OCI-LY7 (cell line): ENCODE results near the gene LRAT. TPM values are rescaled to one million over a fixed set of nuclear protein-coding genes. Genes with fewer than 3 reads are reported as not detected.
A peak's percentile ranks its signal among the peaks of the same experiment; 100 is the strongest.

ENCODE experiments used
- BruUV-seq: library from RNA; stranded (reverse); fragments of 400-500 nt; replicated peaks from 2 replicates; lab custom pipeline; 2021; lab: Mats Ljungman, UMichigan
- CTCF ChIA-PET: fragments of 300-600 bp; sonication (Branson Sonifier 250); formaldehyde crosslinking; loops from one replicate; lab custom pipeline; 2022; ENCODE audit warnings: antibody characterized with exemption; ENCODE audit not compliant: unreplicated experiment; lab: Charles Lee
- POLR2A ChIA-PET: fragments of 300-600 bp; sonication (Branson Sonifier 250); formaldehyde crosslinking; loops from one replicate; lab custom pipeline; 2022; ENCODE audit warnings: antibody characterized with exemption; lab: Charles Lee
- DNase-seq: peaks from one replicate; pipeline ENCODE4 v3.0.0-alpha.2; 2015; ENCODE audit warnings: low spot score
- H2AFZ ChIP-seq: fragments of 200-600 bp; sonication (generic), shearing (Covaris generic); 2 replicates; pipeline ENCODE4 v1.6.1; 2014; ENCODE audit warnings: mild to moderate bottlenecking, antibody characterized with exemption, low read length, moderate library complexity
- H3K27ac ChIP-seq: fragments of 200-600 bp; sonication (generic); 2 replicates; pipeline ENCODE4 v1.5.1; 2014; ENCODE audit warnings: mixed run types, low read depth, mild to moderate bottlenecking, moderate library complexity, low read length, inconsistent platforms; ENCODE audit not compliant: poor library complexity, severe bottlenecking
- H3K36me3 ChIP-seq: fragments of 200-600 bp; sonication (generic); 2 replicates; pipeline ENCODE4 v1.6.1; 2014; ENCODE audit warnings: mild to moderate bottlenecking, antibody characterized with exemption, low read length, moderate library complexity, mixed read lengths; ENCODE audit not compliant: insufficient read depth
- H3K4me1 ChIP-seq: fragments of 200-600 bp; sonication (generic); 2 replicates; pipeline ENCODE4 v1.5.1; 2014; ENCODE audit warnings: mild to moderate bottlenecking, low read length; ENCODE audit not compliant: insufficient read depth, poor library complexity, severe bottlenecking
- H3K4me2 ChIP-seq: fragments of 200-600 bp; sonication (generic); 2 replicates; pipeline ENCODE4 v1.6.1; 2014; ENCODE audit warnings: mild to moderate bottlenecking, low read length
- H3K4me3 ChIP-seq: fragments of 200-600 bp; sonication (generic); 2 replicates; pipeline ENCODE4 v1.5.1; 2014; ENCODE audit warnings: mild to moderate bottlenecking, low read depth, low read length; ENCODE audit not compliant: poor library complexity, severe bottlenecking
- H3K79me2 ChIP-seq: fragments of 200-600 bp; sonication (generic); 2 replicates; pipeline ENCODE4 v1.6.1; 2016; ENCODE audit warnings: low read depth, mild to moderate bottlenecking, low read length, moderate library complexity, mixed read lengths; ENCODE audit not compliant: insufficient read depth
- H3K9me2 ChIP-seq: fragments of 200-600 bp; sonication (generic); 2 replicates; pipeline ENCODE4 v1.6.1; 2016; ENCODE audit warnings: mild to moderate bottlenecking, low read length, mixed read lengths; ENCODE audit not compliant: insufficient read depth
- H3K9me3 ChIP-seq: fragments of 200-600 bp; sonication (generic); 2 replicates; pipeline ENCODE4 v1.6.1; 2014; ENCODE audit warnings: mild to moderate bottlenecking, mixed run types, low read length, mixed read lengths
- H4K20me1 ChIP-seq: fragments of 200-600 bp; sonication (generic); 2 replicates; pipeline ENCODE4 v1.6.1; 2014; ENCODE audit warnings: mild to moderate bottlenecking, antibody characterized with exemption, low read length, moderate library complexity, mixed read lengths; ENCODE audit not compliant: insufficient read depth
- EZH2phosphoT487 ChIP-seq: fragments of 200-600 bp; sonication (generic); IDR thresholded peaks from 2 replicates; pipeline ENCODE4 v1.6.1; 2018; ENCODE audit warnings: low read depth, borderline replicate concordance, mild to moderate bottlenecking, mixed run types, antibody characterized with exemption, low read length, moderate library complexity, mixed read lengths
- intact Hi-C: fragments of 100-400 bp; cut with micrococcal nuclease; formaldehyde crosslinking; loops from one replicate; pipeline ENCODE4 v1.10.0; 2022; ENCODE audit not compliant: unreplicated experiment
- small RNA-seq: library from RNA; depleted of rRNA; stranded (forward); fragments of <200 nt; gene quantifications from one replicate; pipeline ENCODE3, GENCODE V24; 2014
- total RNA-seq, 2 experiments: library from RNA; depleted of rRNA in 1 of 2; stranded (reverse); fragments of >200 nt in 1 of 2; shearing (Covaris generic) in 1 of 2; gene quantifications; 2 replicates each; pipeline ENCODE4 v1.2.3, GENCODE V29; 2014 to 2022
- TF ChIP-seq, protein P1 (sequence below): fragments of 200-600 bp; sonication (generic); conservative IDR thresholded peaks from 2 replicates; pipeline ENCODE4 v1.5.1; 2014; ENCODE audit warnings: mild to moderate bottlenecking, antibody characterized with exemption, low read length, moderate library complexity, mixed read lengths

The LRAT gene
- total RNA-seq, 2 experiments from 2014 or later, result not detected

DNA sequence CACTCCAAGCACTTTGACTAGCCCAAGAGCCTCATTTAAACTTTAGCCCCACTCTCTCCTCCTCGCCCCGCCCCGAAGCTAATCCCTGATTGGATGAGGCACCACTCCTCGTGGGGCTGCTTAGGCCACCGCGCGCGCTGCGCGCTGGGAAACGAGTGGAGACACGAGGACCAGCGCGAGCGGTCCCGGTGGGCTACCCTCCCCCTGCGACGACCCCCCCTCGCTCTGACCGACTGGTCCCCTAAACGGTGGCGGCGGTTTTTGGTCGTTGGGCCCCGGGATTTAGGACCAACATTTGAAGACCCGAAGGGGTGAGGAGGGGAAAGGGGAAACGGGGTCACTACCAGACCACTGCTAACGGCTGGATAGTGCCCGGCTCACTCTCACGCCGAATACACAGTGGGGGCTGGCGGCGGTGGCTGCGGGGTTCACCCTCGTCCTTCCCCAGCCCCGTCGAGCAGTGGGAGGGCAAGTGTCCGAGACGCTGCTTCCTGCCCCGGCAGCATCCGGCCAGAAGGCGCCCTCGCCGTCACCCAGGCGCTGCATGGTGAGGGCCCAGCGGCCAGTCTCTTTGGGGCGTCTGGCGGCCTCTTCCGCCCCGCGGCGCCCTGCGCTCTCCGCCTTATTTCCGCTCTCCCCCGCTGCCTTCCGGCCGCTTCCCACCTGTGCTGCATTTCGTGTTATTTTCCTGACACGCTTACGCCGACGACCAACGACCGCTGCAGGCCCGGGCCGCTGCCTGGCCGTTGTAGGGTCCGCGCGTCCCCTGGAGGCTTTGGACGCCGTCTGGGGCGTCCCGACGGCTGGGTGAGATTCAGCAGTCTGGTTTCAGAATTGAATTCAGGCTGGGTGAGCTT, 37.6 kb downstream of the LRAT start, which contains the start of gene RBM46:
Gene RBM46, plus strand, starts transcription at position 147 of the 857 bp plus-strand sequence. CDS start 15,481 bp downstream, outside the sequence.
- Histone ChIP-seq H2AFZ (no peak within 1 kb of the TSS), H3K4me1 (no peaks in the 10 kb centered on the region), H3K9me3 (no peaks in the 10 kb centered on the region), H3K79me2 (no peaks in the 10 kb centered on the region), H3K36me3 (no peaks in the 10 kb centered on the region), H4K20me1 (no peaks in the 10 kb centered on the region), H3K9me2 (no peaks in the 10 kb centered on the region), H3K27ac (no peak within 1 kb of the TSS), H3K4me2 (no peak within 1 kb of the TSS), H3K4me3 (no peak within 1 kb of the TSS)
- no TSS peak for BruUV-seq
- ChIA-PET CTCF (no interaction called here), POLR2A (interaction anchor here (0.6 kb wide), 1 partner anchor 26 kb away, joined by 3 read pairs; no protein-coding TSS in a partner anchor)
- intact Hi-C loops, result no loop called here
- TF ChIP-seq EZH2phosphoT487, result no peak
- TF ChIP-seq, protein P1, sequence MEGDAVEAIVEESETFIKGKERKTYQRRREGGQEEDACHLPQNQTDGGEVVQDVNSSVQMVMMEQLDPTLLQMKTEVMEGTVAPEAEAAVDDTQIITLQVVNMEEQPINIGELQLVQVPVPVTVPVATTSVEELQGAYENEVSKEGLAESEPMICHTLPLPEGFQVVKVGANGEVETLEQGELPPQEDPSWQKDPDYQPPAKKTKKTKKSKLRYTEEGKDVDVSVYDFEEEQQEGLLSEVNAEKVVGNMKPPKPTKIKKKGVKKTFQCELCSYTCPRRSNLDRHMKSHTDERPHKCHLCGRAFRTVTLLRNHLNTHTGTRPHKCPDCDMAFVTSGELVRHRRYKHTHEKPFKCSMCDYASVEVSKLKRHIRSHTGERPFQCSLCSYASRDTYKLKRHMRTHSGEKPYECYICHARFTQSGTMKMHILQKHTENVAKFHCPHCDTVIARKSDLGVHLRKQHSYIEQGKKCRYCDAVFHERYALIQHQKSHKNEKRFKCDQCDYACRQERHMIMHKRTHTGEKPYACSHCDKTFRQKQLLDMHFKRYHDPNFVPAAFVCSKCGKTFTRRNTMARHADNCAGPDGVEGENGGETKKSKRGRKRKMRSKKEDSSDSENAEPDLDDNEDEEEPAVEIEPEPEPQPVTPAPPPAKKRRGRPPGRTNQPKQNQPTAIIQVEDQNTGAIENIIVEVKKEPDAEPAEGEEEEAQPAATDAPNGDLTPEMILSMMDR, result no peak
- no peak for DNase-seq

DNA sequence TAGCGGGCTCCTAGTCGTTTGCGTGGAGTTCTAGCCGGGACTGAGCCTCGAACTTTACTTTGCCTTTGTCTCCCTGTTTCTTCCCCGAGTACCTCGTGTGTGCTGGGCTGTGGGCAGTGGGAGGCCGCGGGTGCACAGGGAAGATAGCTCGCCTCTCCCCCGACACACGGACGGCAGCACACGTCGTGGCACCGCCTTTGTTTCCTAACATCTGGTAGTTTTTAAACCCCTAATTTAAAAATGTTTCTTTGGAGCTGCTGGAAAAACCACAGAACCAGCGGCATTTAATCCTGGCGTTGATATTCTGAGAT, 38.1 kb downstream of the LRAT start:
- H3K4me1 ChIP-seq, result no peaks in the 10 kb centered on the region
- CTCF ChIA-PET, result no interaction called here
- POLR2A ChIA-PET, result no interaction called here
- no peak overlapping the region for H2AFZ ChIP-seq
- no peaks in the 10 kb centered on the region for H3K36me3 ChIP-seq
- no peaks in the 10 kb centered on the region for H3K79me2 ChIP-seq
- no peak overlapping the region for H3K4me2 ChIP-seq
- H3K9me2 ChIP-seq, result no peaks in the 10 kb centered on the region
- no peak overlapping the region for H3K27ac ChIP-seq
- DNase-seq, result no peak
- intact Hi-C loops, result no loop called here
- H4K20me1 ChIP-seq, result no peaks in the 10 kb centered on the region
- no peak overlapping the region for H3K4me3 ChIP-seq
- TF ChIP-seq, protein P1, result no peak
- no peak for TF ChIP-seq EZH2phosphoT487
- BruUV-seq, result no TSS peak
- H3K9me3 ChIP-seq, result no peaks in the 10 kb centered on the region

Small RNA genes lying within 50 kb of the gene (small RNA-seq; reads per million reads assigned to genes)
- gene NDUFB2P1 (not detected), gene RNU2-44P (0.21 reads per million), gene RNU2-66P (0.52 reads per million, percentile 7 among the genes with 10 or more reads in this experiment)

Other genes starting within 250 kb of the LRAT start
- gene PLRG1, start 193.6 kb upstream of the LRAT start, total RNA-seq (2014; rRNA removed; shearing (Covaris generic)), result 39.1 and 41.7 TPM in 2 replicates
- gene PLRG1, start 193.6 kb upstream of the LRAT start, total RNA-seq (2022), result 102 and 104 TPM in 2 replicates
- gene FGB, start 181.0 kb upstream of the LRAT start, total RNA-seq (2014; rRNA removed; shearing (Covaris generic)), result not detected in 2 replicates
- not detected in 2 replicates for gene FGB, start 181.0 kb upstream of the LRAT start, total RNA-seq (2022)
- gene FGA, start 153.3 kb upstream of the LRAT start, total RNA-seq (2014; rRNA removed; shearing (Covaris generic)), result not detected in 2 replicates
- gene FGA, start 153.3 kb upstream of the LRAT start, total RNA-seq (2022), result not detected in 2 replicates
- not detected in 2 replicates for gene FGG, start 131.3 kb upstream of the LRAT start, total RNA-seq (2014; rRNA removed; shearing (Covaris generic))
- gene FGG, start 131.3 kb upstream of the LRAT start, total RNA-seq (2022), result not detected in 2 replicates
- not detected in 2 replicates for gene RBM46, start 37.3 kb downstream of the LRAT start, total RNA-seq (2014; rRNA removed; shearing (Covaris generic))
- gene RBM46, start 37.3 kb downstream of the LRAT start, total RNA-seq (2022), result not detected in 2 replicates